ENCODE results near the gene NDUFS6.

NDUFS6 gene

GRCh38 chr5:1778138-1779020 is 22.8 kb upstream of the NDUFS6 start:
- H3K9me3 ChIP-seq (ENCODE audit: control insufficient read depth, insufficient read depth, low read length): no peaks in the 10 kb centered on the region
- H3K9ac ChIP-seq (ENCODE audit: low read depth, low read length): no peak overlapping the region
- no peaks in the 10 kb centered on the region for H3K27me3 ChIP-seq (ENCODE audit: control insufficient read depth, insufficient read depth, low read length)
- no peaks in the 10 kb centered on the region for H3K36me3 ChIP-seq (ENCODE audit: control insufficient read depth, insufficient read depth, low read length)
- H3K27ac ChIP-seq (ENCODE audit: low read depth, low read length): no peak overlapping the region
- no peaks in the 10 kb centered on the region for H3K4me1 ChIP-seq (ENCODE audit: control insufficient read depth, insufficient read depth, low read length)
- no peak overlapping the region for H3K4me3 ChIP-seq (ENCODE audit: low read depth, low read length)

DNA sequence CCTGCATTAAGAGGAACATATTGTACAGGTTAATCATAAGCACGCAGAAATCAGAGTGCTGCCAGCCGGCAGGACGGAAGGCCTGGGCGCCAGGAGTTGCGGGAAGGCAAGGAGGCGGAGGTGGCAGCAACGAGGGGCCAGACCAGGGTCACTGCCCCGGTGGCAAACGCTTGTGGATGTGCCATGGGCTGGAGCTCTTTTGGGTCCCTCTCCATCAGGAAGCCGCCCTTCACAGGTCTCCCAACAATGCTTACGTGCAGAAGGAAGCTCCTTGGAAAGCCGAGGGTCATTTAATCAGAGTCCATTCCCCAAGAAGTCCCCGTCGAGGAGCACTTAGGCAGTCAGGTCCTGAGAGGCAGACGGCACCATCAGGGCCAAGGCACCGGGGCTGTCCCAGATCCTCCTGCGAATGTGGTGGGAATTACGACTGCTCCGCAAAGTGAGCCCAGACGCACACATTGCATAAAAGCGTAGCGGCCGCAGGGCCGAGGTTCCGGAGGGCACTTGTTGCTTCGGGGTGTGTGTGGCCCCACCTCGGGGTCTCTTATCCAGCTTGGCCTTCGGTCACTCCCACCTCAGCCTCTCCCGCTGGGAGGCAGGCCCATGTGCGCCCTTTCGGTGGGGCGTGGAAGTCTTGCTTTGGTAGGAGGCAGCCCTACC is 22.1 kb upstream of the NDUFS6 start:
- Histone ChIP-seq H3K27me3 (ENCODE audit: control insufficient read depth, insufficient read depth, low read length) (no peaks in the 10 kb centered on the region), H3K9me3 (ENCODE audit: control insufficient read depth, insufficient read depth, low read length) (no peaks in the 10 kb centered on the region), H3K9ac (ENCODE audit: low read depth, low read length) (no peak overlapping the region)

GRCh38 chr5:1779782-1780613 is 21.2 kb upstream of the NDUFS6 start:
- Histone ChIP-seq H3K36me3 (ENCODE audit: control insufficient read depth, insufficient read depth, low read length) (no peaks in the 10 kb centered on the region), H3K4me1 (ENCODE audit: control insufficient read depth, insufficient read depth, low read length) (no peaks in the 10 kb centered on the region), H3K27me3 (ENCODE audit: control insufficient read depth, insufficient read depth, low read length) (no peaks in the 10 kb centered on the region), H3K9ac (ENCODE audit: low read depth, low read length) (no peak overlapping the region), H3K4me3 (ENCODE audit: low read depth, low read length) (no peak overlapping the region), H3K27ac (ENCODE audit: low read depth, low read length) (no peak overlapping the region), H3K9me3 (ENCODE audit: control insufficient read depth, insufficient read depth, low read length) (no peaks in the 10 kb centered on the region)

More for the DNA sequence above, 22.1 kb upstream of the NDUFS6 start:
- Histone ChIP-seq H3K4me1 (ENCODE audit: control insufficient read depth, insufficient read depth, low read length) (no peaks in the 10 kb centered on the region), H3K4me3 (ENCODE audit: low read depth, low read length) (no peak overlapping the region), H3K27ac (ENCODE audit: low read depth, low read length) (no peak overlapping the region), H3K36me3 (ENCODE audit: control insufficient read depth, insufficient read depth, low read length) (no peaks in the 10 kb centered on the region)

DNA sequence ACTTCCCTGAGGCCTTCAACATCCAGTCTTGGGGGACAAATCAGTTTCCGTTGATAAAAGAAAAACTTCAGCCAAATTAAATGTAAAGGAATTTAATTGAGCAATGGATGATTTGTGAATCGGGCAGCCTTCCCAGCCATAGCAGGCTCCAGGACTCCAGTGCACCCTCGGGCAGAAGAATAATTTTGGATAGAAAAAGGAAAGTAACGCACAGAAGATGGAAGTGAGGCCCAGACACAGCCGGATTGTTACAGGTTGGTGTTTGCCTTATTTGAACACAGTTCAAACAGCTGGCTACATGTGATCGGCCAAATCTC is 20.6 kb upstream of the NDUFS6 start:
- H3K27ac ChIP-seq (ENCODE audit: low read depth, low read length): no peak overlapping the region
- H3K4me3 ChIP-seq (ENCODE audit: low read depth, low read length): no peak overlapping the region
- no peak overlapping the region for H3K9ac ChIP-seq (ENCODE audit: low read depth, low read length)
- H3K27me3 ChIP-seq (ENCODE audit: control insufficient read depth, insufficient read depth, low read length): no peaks in the 10 kb centered on the region
- no peaks in the 10 kb centered on the region for H3K36me3 ChIP-seq (ENCODE audit: control insufficient read depth, insufficient read depth, low read length)
- H3K4me1 ChIP-seq (ENCODE audit: control insufficient read depth, insufficient read depth, low read length): no peaks in the 10 kb centered on the region
- H3K9me3 ChIP-seq (ENCODE audit: control insufficient read depth, insufficient read depth, low read length): no peaks in the 10 kb centered on the region

DNA sequence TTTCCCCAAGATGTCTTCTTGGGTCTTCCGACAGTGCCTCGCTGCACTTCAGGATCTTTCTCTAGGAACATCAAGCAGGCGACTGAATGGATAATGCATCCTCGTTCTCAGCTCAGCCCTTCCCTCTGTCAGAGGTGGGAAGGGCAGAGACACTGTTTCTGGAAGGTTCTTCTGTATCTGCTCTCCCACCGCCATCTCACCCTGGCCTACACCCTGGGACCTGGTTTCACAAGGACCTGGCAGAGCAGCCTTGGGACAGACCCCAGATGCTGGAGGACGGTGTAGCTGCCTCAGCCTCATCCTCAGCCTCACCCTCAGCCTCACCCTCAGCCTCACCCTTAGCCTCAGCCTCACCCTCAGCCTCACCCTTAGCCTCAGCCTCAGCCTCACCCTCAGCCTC is 20.1 kb upstream of the NDUFS6 start:
- Histone ChIP-seq H3K27me3 (ENCODE audit: control insufficient read depth, insufficient read depth, low read length) (no peaks in the 10 kb centered on the region), H3K36me3 (ENCODE audit: control insufficient read depth, insufficient read depth, low read length) (no peaks in the 10 kb centered on the region), H3K27ac (ENCODE audit: low read depth, low read length) (no peak overlapping the region), H3K4me3 (ENCODE audit: low read depth, low read length) (no peak overlapping the region), H3K9ac (ENCODE audit: low read depth, low read length) (no peak overlapping the region), H3K9me3 (ENCODE audit: control insufficient read depth, insufficient read depth, low read length) (no peaks in the 10 kb centered on the region), H3K4me1 (ENCODE audit: control insufficient read depth, insufficient read depth, low read length) (no peaks in the 10 kb centered on the region)

GRCh38 chr5:1781726-1782384 is 19.4 kb upstream of the NDUFS6 start:
- H3K9me3 ChIP-seq (ENCODE audit: control insufficient read depth, insufficient read depth, low read length): no peaks in the 10 kb centered on the region
- H3K9ac ChIP-seq (ENCODE audit: low read depth, low read length): no peak overlapping the region
- no peak overlapping the region for H3K4me3 ChIP-seq (ENCODE audit: low read depth, low read length)
- H3K27me3 ChIP-seq (ENCODE audit: control insufficient read depth, insufficient read depth, low read length): no peaks in the 10 kb centered on the region
- H3K27ac ChIP-seq (ENCODE audit: low read depth, low read length): no peak overlapping the region
- H3K36me3 ChIP-seq (ENCODE audit: control insufficient read depth, insufficient read depth, low read length): no peaks in the 10 kb centered on the region
- H3K4me1 ChIP-seq (ENCODE audit: control insufficient read depth, insufficient read depth, low read length): no peaks in the 10 kb centered on the region

- H3K4me3 ChIP-seq (ENCODE audit: low read depth, low read length): no peak overlapping the region
- H3K27me3 ChIP-seq (ENCODE audit: control insufficient read depth, insufficient read depth, low read length): no peaks in the 10 kb centered on the region
- H3K36me3 ChIP-seq (ENCODE audit: control insufficient read depth, insufficient read depth, low read length): no peaks in the 10 kb centered on the region
- H3K27ac ChIP-seq (ENCODE audit: low read depth, low read length): no peak overlapping the region
- H3K9ac ChIP-seq (ENCODE audit: low read depth, low read length): no peak overlapping the region
- H3K9me3 ChIP-seq (ENCODE audit: control insufficient read depth, insufficient read depth, low read length): no peaks in the 10 kb centered on the region
- no peaks in the 10 kb centered on the region for H3K4me1 ChIP-seq (ENCODE audit: control insufficient read depth, insufficient read depth, low read length)
Measured at GRCh38 chr5:1782385-1783215, 18.6 kb upstream of the NDUFS6 start.

DNA sequence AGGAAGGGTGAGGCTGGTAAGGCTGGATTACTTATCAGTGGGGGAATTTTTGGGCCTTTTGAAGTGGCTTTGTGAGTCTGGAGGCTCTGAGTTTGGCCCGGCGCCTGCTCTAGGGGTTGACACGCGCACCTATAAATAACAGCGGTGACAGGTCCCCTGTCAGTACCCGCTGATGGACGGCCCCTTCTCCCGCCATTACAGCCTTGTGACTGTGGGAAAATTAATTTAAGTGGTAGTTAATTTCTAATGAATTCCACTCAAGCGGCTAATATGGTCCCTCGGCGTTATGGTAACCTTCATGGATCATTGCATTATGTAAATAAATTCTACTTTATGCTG is 18.0 kb upstream of the NDUFS6 start:
- Histone ChIP-seq H3K27me3 (ENCODE audit: control insufficient read depth, insufficient read depth, low read length) (no peaks in the 10 kb centered on the region), H3K27ac (ENCODE audit: low read depth, low read length) (no peak overlapping the region)

GRCh38 chr5:1784197-1785050 is 16.8 kb upstream of the NDUFS6 start:
- Histone ChIP-seq H3K9me3 (ENCODE audit: control insufficient read depth, insufficient read depth, low read length) (no peaks in the 10 kb centered on the region), H3K36me3 (ENCODE audit: control insufficient read depth, insufficient read depth, low read length) (no peaks in the 10 kb centered on the region), H3K27me3 (ENCODE audit: control insufficient read depth, insufficient read depth, low read length) (no peaks in the 10 kb centered on the region), H3K9ac (ENCODE audit: low read depth, low read length) (no peak overlapping the region), H3K4me3 (ENCODE audit: low read depth, low read length) (no peak overlapping the region), H3K4me1 (ENCODE audit: control insufficient read depth, insufficient read depth, low read length) (peaks cover 9% of the 10 kb centered on the region; the same call in 1 of the 2 replicates), H3K27ac (ENCODE audit: low read depth, low read length) (no peak overlapping the region)

More for the DNA sequence above, 18.0 kb upstream of the NDUFS6 start:
- H3K9me3 ChIP-seq (ENCODE audit: control insufficient read depth, insufficient read depth, low read length): no peaks in the 10 kb centered on the region
- H3K9ac ChIP-seq (ENCODE audit: low read depth, low read length): no peak overlapping the region
- no peak overlapping the region for H3K4me3 ChIP-seq (ENCODE audit: low read depth, low read length)
- no peaks in the 10 kb centered on the region for H3K36me3 ChIP-seq (ENCODE audit: control insufficient read depth, insufficient read depth, low read length)
- H3K4me1 ChIP-seq (ENCODE audit: control insufficient read depth, insufficient read depth, low read length): no peaks in the 10 kb centered on the region

Measured in HUES48 (cell line).